GM18861 (cell line): ENCODE results near the gene TCF25.
"Not testable (repeated sequence)": the region's sequence is repeated elsewhere in the genome, so short reads cannot be mapped to it uniquely, and the experiment has no call there.

Experiments
- ATAC-seq: cut with Tn5 transposase; IDR thresholded peaks from one replicate; pipeline ENCODE4 v1.9.1; 2021; ENCODE audit not compliant: unreplicated experiment

TCF25 gene

DNA sequence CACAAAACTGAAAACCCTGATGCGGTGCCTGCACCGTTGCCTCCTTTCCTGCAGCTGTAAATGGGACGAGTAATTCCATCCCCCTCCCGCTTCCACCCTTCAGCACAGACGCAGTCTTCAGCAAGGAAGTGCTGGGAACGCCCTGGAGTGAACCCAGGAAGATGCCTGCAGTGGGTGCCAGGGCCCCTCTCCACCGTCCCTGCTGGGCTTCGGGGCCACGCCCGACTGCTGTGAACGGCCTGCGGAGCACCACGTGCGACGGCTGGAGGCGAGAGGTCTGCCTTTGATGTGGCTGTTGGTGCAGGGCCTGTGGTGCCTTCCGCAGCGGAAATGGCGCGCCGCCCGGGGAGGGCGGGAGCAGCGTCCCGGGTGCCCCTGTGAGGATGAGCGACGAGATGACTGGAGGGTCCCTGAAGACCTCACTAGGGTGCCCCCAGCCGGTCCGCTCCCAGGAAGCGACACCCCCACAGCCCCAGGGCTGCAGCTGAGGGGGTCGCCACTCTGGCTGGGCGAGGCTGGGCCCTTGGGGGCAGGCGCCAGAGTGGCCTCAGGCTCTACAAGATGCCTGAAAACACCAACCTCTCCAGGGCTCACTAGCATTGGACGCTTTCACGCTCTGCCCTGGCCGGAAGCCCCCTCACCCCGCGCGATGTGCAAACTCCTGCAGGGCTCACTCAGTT is 44.5 kb downstream of the TCF25 start:
- ATAC-seq = peak; percentile 90

DNA sequence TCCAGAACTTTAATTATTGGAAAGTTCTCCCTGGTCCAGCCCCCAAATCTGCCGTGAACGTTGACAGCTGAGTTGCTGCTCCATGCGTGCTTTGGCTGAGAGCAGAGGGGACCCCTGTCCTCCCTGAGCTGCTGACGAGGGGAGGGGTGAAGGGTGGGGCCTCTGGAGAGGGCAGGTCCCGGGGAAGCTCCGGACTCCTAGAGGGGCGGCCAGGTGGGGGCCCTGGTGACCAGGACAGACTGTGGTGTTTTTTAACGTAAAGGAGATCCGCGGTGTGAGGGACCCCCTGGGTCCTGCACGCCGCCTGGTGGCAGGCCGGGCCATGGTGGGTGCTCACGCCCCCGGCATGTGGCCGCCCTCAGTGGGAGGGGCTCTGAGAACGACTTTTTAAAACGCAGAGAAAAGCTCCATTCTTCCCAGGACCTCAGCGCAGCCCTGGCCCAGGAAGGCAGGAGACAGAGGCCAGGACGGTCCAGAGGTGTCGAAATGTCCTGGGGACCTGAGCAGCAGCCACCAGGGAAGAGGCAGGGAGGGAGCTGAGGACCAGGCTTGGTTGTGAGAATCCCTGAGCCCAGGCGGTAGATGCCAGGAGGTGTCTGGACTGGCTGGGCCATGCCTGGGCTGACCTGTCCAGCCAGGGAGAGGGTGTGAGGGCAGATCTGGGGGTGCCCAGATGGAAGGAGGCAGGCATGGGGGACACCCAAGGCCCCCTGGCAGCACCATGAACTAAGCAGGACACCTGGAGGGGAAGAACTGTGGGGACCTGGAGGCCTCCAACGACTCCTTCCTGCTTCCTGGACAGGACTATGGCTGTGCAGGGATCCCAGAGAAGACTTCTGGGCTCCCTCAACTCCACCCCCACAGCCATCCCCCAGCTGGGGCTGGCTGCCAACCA is 45.3 kb downstream of the TCF25 start, which contains the start of gene MC1R:
Gene MC1R (plus strand): TSS at position 410 of the 895 bp plus-strand sequence. CDS start 397 bp downstream, at position 807.
- ATAC-seq = no peak

DNA sequence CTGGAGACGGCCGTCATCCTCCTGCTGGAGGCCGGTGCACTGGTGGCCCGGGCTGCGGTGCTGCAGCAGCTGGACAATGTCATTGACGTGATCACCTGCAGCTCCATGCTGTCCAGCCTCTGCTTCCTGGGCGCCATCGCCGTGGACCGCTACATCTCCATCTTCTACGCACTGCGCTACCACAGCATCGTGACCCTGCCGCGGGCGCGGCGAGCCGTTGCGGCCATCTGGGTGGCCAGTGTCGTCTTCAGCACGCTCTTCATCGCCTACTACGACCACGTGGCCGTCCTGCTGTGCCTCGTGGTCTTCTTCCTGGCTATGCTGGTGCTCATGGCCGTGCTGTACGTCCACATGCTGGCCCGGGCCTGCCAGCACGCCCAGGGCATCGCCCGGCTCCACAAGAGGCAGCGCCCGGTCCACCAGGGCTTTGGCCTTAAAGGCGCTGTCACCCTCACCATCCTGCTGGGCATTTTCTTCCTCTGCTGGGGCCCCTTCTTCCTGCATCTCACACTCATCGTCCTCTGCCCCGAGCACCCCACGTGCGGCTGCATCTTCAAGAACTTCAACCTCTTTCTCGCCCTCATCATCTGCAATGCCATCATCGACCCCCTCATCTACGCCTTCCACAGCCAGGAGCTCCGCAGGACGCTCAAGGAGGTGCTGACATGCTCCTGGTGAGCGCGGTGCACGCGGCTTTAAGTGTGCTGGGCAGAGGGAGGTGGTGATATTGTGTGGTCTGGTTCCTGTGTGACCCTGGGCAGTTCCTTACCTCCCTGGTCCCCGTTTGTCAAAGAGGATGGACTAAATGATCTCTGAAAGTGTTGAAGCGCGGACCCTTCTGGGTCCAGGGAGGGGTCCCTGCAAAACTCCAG is 46.4 kb downstream of the TCF25 start:
- ATAC-seq = no peak

DNA sequence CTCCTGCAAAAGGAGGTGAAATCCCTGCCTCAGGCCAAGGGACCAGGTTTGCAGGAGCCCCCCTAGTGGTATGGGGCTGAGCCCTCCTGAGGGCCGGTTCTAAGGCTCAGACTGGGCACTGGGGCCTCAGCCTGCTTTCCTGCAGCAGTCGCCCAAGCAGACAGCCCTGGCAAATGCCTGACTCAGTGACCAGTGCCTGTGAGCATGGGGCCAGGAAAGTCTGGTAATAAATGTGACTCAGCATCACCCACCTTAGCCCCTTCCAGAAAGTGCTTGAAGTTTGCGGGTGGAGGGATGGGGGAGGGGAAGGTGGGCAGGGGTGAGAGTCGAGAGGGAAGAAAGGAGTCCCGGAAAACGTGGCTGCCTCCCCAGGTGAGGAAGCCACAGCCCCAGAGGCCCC is 47.3 kb downstream of the TCF25 start:
- ATAC-seq = no peak

DNA sequence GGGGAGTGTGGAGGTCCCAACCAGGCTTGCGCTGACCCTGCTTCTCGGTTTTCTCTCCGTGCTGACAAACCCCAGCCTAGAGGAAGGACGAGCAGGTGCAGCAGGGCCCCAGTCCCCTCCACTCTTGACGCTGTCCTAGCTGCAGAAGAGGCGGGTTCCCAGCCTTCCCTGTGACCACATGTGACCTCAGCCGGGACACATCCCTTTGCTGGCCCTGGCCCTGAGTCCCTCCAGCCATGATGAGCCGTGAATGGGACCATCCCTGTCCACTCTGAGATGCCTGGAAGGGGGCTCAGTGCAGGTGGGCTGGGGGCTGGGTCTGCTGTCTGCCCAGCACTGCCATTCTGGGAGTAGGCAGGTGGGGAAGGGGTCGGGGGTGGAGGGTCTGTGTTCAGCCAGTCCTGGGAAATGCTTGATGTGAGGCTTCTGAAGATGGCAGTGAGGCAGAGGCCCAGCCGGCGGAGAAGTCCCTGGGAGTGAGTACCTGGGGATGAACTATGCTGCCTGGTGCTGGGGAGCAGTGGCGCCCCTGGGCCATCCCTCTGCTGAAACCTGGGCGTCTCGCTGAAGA is 47.8 kb downstream of the TCF25 start:
- no peak for ATAC-seq

DNA sequence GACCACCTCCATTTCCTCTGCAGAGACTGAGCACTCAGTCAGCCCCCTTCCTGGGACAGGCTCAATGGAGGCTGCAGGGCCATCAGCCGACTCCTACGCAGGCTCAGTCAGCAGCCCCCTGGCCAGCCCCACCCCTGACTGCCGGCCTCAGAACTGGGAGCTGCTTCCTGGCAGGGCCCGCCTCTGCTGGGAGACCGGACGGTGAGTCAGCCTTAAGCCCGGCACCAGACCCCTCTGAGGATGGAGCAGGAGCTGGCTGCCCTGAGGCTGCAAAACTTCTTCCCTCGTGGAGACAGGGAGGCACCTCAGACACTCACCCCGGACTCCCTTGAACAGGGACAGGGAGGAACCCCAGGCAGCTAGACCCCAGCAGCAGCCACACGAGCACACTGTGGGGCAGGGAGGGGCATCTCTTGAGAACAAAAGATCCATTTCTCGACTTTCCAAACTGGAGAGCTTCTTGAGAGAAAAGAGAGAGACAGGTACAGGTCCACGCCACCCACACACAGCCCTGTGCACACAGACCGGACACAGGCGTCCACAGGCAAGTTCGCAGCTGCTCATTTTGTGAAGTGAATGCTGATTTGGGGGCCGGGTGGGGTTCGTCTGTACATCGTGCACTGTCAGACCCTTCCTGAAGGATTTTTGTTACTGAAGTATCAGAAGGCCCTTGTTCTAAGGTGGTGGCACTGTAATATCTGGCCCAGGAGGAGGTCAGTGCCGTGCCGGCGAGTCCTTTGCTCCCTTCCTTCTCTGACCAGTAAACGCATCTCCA is 48.5 kb downstream of the TCF25 start:
- ATAC-seq = no peak

DNA sequence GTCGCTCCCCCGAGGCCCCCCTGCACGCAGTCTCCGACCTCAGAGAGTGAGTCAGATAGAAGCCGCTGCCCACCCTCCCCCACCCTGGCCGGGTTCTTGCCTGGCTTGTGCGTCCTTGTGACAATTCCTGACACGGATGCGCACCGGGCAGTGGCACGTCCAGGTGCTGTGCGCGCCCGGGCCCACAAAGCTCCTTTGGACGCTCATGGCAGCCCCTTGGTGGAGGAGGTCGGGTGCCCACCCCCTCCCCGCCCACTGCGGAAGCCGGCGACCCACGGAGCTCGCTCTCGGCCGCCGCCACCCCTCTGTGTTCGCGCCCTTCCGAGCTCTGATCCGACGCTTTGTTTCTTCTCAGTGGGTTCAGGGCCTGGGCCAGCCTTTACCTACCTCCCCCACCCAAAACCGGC is 49.1 kb downstream of the TCF25 start:
- no peak for ATAC-seq

DNA sequence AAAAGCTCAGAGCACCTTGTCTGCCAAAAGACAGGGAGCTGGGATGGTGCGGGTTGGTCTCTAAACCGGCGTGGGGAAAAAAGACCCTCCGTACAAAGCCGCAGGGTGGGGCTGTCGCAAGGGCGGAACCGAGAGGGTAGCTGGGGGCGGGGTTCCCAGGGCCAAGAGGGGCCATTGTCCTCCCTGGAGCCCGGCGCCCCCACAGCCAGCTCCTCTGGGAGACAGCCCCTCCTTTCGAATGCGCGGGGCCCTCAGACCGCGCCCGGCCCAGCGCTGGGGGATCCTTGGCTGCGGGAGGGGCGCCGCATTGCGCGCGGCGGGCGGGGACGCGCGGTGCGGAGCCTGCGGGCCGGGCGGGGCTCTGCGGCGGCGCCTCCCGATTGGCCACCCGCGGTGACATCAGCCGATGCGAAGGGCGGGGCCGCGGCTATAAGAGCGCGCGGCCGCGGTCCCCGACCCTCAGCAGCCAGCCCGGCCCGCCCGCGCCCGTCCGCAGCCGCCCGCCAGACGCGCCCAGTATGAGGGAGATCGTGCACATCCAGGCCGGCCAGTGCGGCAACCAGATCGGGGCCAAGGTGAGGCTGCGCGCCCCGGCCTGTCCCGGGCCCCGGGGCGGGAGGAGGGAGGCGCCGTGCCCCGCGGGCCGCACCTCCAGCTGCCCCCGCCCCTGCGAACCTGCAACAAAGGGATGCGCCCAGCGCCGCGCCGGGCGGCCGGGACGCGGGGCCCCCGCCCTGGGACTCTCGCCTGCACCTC is 49.7 kb downstream of the TCF25 start, which contains the start of gene TUBB3:
Gene TUBB3 (plus strand): TSS at position 459 of the 756 bp plus-strand sequence. CDS start 60 bp downstream, at position 519.
- ATAC-seq = no peak

DNA sequence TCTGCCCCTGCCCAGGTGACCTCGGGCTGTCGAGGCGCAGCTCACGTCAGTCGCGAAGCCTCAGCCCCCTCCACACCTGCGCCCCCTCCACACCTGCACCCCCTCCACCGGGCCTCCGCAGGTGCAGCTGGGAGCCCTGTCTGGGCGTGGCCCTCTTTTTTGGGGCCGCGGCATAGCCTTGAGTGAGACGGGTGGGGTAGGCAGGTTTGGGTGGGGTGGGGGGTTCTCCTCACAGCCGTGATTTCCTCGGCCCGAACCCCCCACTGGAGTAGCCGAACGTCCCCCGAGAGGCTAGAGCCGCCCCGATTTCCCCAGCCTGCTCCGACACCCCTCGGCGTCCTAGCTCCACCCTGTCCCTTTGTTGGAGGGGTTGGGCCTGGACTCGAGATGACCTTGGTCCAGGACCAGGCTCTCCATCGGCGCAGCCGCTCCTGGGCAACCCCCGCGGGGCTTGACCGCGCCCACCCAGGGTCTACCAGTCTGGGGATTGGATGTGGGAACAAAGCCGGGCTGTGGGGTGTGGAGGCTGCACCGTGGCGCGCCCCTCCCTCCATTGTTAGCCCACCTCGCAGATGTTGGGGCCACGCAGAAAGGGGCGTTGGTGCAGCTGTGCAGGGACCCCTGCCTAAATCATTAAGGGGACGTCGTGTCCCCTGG is 50.4 kb downstream of the TCF25 start:
- ATAC-seq = no peak

DNA sequence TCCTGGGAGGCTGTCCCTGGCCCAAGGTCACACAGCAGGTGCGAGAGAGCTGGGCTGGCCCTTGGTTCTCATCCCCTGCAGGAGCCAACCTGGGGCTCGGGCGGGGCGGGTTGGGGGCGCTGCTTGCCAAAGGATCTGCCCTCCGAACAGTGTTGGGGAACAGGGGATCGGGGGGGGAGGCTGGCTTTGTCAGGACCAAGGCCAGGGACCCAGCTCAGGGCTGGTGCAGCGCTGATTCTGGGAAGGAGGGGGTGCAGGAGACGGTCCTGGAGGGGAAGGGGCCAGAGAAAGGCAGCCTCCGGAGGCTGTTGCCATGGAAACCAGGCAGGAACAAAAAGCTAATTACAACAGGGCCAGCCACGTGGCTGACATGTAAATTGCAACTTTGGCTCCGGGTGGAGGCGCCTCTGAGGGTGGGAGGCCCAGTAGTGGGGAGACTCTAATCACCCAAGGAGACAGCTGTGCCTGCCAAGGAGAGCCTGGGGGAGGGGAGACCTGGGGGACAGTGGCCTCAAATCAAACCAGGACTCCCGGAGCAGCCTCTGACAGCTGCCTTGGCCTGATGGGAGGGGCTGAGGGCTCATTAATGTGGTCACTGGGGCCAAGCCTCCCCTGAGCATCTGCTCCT is 51.0 kb downstream of the TCF25 start:
- ATAC-seq = no peak

DNA sequence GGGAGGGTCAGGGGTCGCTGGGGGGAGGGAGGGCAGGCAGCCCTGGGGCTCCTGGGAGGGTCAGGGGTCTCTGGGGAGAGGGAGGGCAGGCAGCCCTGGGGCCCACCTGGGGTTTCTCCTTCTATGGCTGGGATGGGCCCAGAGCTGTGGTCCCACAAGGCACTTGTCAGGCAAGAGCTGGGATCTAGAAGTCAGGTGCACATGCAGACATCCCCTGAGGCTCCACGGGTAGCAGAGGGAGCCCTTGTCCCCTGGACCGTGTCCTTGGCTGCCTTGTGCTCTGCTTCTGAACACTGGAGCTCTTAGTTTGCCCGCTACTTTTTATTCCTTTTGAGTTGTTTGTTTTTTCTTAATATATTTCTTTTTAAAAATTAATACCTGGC is 51.5 kb downstream of the TCF25 start:
- ATAC-seq = no peak

DNA sequence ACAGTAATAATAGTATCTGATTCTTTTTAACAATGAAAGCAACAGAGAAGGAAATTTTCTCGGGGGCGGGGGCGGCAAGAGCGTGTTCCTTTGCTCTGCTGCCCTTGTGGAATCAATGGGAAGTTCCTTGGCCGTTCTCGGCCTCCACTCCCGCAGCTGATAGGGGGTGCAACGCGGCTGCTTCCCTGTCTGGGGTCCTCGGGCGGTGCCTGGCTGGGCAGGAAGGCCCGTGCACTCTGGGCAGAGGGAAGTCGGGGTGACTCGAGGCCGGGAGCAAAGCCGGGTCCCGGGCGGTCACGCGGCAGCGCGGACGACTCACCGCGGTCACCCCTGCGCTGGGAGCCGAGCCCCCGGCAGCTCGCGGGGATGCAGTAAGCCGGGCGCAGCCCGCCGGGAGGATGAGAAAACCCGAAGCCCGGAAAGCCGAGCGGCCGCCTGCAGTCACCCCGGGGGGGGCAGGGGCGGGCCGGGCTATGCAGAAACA is 52.2 kb downstream of the TCF25 start:
- no peak for ATAC-seq

DNA sequence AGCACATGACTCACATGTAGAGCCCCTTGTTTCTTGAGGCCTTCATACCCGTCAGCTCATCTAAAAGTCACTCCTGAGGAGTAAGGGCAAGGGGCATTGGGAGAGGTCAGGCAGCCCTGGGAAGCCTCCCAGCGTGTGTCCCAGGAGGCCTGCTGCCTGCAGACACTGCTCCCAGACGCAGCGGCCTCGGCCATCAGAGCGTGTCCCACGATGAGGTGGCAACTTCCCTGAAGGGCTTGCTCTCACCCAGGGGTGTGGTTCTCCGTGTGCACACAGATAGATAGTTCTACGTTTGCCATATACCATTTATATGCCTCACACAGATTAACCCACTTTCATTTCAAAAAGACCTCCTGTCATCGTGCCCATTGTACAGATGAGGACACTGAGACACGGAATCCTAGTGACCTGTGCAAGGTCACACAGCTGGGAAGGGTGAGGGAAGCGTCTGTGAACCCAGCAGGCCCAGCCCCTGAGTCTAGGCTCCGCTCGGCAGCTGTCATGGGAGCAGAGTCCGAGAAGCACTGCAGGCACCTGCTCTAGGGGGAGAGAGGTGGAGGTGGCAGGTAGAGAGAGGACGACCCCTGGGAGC is 58.0 kb downstream of the TCF25 start:
- ATAC-seq = no peak

DNA sequence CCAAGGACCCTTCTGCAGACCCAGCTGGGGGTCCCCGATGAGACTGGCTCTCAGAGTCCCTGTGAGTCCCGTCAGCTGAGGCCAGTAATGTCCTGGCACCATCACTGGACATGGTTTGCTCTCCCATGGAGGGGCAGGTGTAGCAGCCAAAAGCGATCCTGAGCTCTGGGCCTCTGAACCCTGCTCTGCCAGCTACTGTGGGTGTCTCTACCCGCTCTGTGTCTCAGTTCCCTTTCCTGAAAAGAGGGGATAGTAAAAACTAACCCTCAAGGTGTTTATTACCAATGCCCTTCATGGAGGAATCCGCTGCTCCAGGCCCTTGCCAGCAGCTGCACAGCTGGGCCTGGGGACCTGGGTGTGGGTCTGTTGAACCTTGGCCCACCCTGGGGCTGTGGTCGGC is 58.6 kb downstream of the TCF25 start:
- no peak for ATAC-seq

DNA sequence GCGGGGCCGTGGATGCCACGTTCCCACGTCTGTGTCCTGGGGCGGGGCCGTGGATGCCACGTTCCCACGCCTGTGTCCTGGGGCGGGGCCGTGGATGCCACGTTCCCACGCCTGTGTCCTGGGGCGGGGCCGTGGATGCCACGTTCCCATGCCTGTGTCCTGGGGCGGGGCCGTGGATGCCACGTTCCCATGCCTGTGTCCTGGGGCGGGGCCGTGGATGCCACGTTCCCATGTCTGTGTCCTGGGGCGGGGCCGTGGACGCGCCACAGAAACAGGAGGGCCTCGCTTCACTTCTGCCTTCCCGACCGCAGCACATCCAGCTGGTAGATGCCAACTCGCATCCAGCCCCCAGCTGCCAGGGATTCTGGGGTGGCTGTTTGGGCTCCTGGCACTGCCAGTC is 60.6 kb downstream of the TCF25 start:
- not testable (repeated sequence) for ATAC-seq

DNA sequence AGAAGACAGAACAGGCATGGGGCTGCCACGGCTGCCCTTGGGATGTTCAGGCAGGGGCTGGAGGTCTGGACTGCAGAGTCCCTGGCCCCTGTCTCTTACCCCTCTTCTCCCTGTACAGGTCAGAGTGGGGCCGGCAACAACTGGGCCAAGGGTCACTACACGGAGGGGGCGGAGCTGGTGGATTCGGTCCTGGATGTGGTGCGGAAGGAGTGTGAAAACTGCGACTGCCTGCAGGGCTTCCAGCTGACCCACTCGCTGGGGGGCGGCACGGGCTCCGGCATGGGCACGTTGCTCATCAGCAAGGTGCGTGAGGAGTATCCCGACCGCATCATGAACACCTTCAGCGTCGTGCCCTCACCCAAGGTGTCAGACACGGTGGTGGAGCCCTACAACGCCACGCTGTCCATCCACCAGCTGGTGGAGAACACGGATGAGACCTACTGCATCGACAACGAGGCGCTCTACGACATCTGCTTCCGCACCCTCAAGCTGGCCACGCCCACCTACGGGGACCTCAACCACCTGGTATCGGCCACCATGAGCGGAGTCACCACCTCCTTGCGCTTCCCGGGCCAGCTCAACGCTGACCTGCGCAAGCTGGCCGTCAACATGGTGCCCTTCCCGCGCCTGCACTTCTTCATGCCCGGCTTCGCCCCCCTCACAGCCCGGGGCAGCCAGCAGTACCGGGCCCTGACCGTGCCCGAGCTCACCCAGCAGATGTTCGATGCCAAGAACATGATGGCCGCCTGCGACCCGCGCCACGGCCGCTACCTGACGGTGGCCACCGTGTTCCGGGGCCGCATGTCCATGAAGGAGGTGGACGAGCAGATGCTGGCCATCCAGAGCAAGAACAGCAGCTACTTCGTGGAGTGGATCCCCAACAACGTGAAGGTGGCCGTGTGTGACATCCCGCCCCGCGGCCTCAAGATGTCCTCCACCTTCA is 61.5 kb downstream of the TCF25 start:
- no peak for ATAC-seq

DNA sequence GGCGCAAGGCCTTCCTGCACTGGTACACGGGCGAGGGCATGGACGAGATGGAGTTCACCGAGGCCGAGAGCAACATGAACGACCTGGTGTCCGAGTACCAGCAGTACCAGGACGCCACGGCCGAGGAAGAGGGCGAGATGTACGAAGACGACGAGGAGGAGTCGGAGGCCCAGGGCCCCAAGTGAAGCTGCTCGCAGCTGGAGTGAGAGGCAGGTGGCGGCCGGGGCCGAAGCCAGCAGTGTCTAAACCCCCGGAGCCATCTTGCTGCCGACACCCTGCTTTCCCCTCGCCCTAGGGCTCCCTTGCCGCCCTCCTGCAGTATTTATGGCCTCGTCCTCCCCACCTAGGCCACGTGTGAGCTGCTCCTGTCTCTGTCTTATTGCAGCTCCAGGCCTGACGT is 62.2 kb downstream of the TCF25 start:
- not testable (repeated sequence) for ATAC-seq
